ENCODE results near the gene ITGA4. TPM values are rescaled to one million over a fixed set of nuclear protein-coding genes. Genes with fewer than 3 reads are reported as not detected.

ITGA4 gene
- total RNA-seq, 1 donor from 2014 or later = 74.4 TPM

GRCh38 chr2:181552808-181553207 is 95.6 kb downstream of the ITGA4 start:
- H3K36me3 Mint-ChIP-seq (ENCODE audit: low read depth) = peaks cover 3% of the 10 kb centered on the region
- H3K4me1 Mint-ChIP-seq = peaks cover 6% of the 10 kb centered on the region
- no peak for TF ChIP-seq CTCF (conservative IDR thresholded peaks at IDR 0.05)
- H3K9me3 Mint-ChIP-seq = peaks cover 4% of the 10 kb centered on the region
- H3K27me3 Mint-ChIP-seq (ENCODE audit: low read depth) = no peaks in the 10 kb centered on the region
- H3K4me3 Mint-ChIP-seq = no peak overlapping the region
- no peak overlapping the region for H3K27ac Mint-ChIP-seq (ENCODE audit: unreplicated experiment)
- DNase-seq (ENCODE audit: low read depth, low spot score) = no peak

- H3K36me3 Mint-ChIP-seq (ENCODE audit: low read depth) = peaks cover 3% of the 10 kb centered on the region
- peaks cover 6% of the 10 kb centered on the region for H3K4me1 Mint-ChIP-seq
- no peak overlapping the region for H3K27ac Mint-ChIP-seq (ENCODE audit: unreplicated experiment)
- DNase-seq (ENCODE audit: low read depth, low spot score) = no peak
- H3K27me3 Mint-ChIP-seq (ENCODE audit: low read depth) = no peaks in the 10 kb centered on the region
- no peak overlapping the region for H3K4me3 Mint-ChIP-seq
- no peak for TF ChIP-seq CTCF (conservative IDR thresholded peaks at IDR 0.05)
- peaks cover 4% of the 10 kb centered on the region for H3K9me3 Mint-ChIP-seq
Measured at GRCh38 chr2:181553244-181553643, 96.1 kb downstream of the ITGA4 start.

- H3K4me3 Mint-ChIP-seq = no peak overlapping the region
- peaks cover 4% of the 10 kb centered on the region for H3K9me3 Mint-ChIP-seq
- no peak for TF ChIP-seq CTCF (conservative IDR thresholded peaks at IDR 0.05)
- no peak for DNase-seq (ENCODE audit: low read depth, low spot score)
- H3K27me3 Mint-ChIP-seq (ENCODE audit: low read depth) = no peaks in the 10 kb centered on the region
- peaks cover 6% of the 10 kb centered on the region for H3K4me1 Mint-ChIP-seq
- H3K27ac Mint-ChIP-seq (ENCODE audit: unreplicated experiment) = no peak overlapping the region
- H3K36me3 Mint-ChIP-seq (ENCODE audit: low read depth) = peaks cover 3% of the 10 kb centered on the region
Measured at GRCh38 chr2:181554061-181554830, 97.1 kb downstream of the ITGA4 start.

- H3K9me3 Mint-ChIP-seq = peaks cover 4% of the 10 kb centered on the region
- no peak for DNase-seq (ENCODE audit: low read depth, low spot score)
- H3K27ac Mint-ChIP-seq (ENCODE audit: unreplicated experiment) = no peak overlapping the region
- H3K4me3 Mint-ChIP-seq = no peak overlapping the region
- no peak for TF ChIP-seq CTCF (conservative IDR thresholded peaks at IDR 0.05)
- H3K4me1 Mint-ChIP-seq = peaks cover 6% of the 10 kb centered on the region
- no peaks in the 10 kb centered on the region for H3K27me3 Mint-ChIP-seq (ENCODE audit: low read depth)
- peaks cover 3% of the 10 kb centered on the region for H3K36me3 Mint-ChIP-seq (ENCODE audit: low read depth)
Measured at GRCh38 chr2:181558371-181558770, 101.2 kb downstream of the ITGA4 start.

GRCh38 chr2:181563101-181563692 is 106.0 kb downstream of the ITGA4 start:
- no peak for DNase-seq (ENCODE audit: low read depth, low spot score)
- TF ChIP-seq CTCF (conservative IDR thresholded peaks at IDR 0.05) = no peak
- Mint-ChIP-seq H3K27ac (ENCODE audit: unreplicated experiment) (no peak overlapping the region), H3K4me1 (no peaks in the 10 kb centered on the region), H3K4me3 (no peak overlapping the region), H3K9me3 (no peaks in the 10 kb centered on the region), H3K36me3 (ENCODE audit: low read depth) (no peaks in the 10 kb centered on the region), H3K27me3 (ENCODE audit: low read depth) (no peaks in the 10 kb centered on the region)

Measured in neural crest cell (in vitro differentiated cells).